GM21526 (cell line): ENCODE measurements around the gene GAR1.
A peak's percentile ranks its signal among the peaks of the same experiment; 100 is the strongest.
"Not testable (repeated sequence)": the region's sequence is repeated elsewhere in the genome, so short reads cannot be mapped to it uniquely, and the experiment has no call there.

Experiments used
- ATAC-seq: cut with Tn5 transposase; IDR thresholded peaks from one replicate; pipeline ENCODE4 v1.9.1; 2021; ENCODE audit warnings: moderate library complexity; ENCODE audit not compliant: unreplicated experiment, low FRiP score

GAR1 gene

DNA sequence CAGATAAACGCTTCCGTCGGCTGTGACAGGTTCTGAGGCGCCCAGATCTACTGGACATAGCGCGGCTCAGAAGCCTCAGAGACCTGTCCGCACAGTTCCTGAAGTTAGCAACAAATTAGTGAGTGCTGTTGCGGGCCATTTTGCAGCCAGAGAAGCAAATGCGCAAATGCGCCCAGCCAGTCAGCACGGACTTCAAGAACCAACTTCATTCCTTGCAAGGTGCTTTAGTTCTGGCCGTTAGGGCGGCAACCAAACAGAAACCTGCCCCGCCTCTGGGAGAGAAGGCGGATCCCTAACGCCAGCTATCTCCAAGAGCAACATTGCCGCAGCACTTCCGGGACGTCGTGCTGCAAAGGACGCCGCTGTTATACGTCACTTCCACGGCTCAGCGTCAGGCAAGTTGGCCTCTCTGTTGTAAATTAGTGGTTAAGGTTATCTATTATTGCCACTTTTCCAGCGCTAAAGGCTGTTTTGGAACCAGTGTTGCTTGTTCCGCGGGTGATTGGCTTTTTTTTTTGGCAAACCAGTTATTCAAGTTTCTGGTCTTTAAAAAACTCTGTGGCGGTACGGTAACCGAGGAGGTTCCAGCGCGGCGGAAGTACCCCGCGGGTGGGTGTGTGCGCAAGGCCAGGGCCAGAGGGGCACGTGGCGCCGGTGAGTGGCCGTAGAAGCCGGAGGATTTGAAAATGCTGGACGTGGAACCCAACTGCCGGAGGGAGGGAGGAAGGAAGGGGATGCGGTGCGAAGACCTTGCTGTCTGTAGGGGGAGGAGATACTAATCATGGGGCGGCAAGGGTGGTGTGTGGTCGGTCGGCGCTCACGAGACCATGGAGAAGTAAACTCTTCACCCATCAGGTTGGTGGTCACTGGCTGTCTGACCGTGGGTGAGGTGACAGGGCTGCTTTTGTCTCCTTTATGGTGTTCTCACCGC, at the start of gene GAR1:
GAR1 (plus strand) TSS at position 612 of the 931 bp plus-strand sequence. CDS start 403 bp downstream, outside the sequence.
- peak; percentile 99 for ATAC-seq

- ATAC-seq: not testable (repeated sequence)
These were observed 33.5 kb upstream of the GAR1 start for GRCh38 chr4:109782092-109782491.

DNA sequence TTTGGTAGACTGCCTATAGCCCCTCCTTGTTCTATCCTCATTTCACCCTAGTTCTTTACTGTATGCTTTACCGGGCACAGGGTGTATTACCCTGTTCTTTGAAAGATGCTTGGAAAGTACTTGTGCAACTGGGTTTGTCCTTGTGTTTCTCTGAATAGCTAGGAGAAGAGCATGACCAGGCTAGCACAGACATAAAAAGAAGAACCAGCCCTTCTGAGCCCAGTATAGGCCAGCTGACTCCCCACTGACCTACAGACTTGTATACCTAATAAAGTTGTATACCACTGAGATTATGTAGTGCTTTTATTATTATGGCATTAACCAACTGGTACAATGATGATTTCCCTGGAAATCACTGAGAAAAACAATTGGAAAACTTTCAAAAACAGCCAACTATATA, 28.7 kb upstream of the GAR1 start:
- ATAC-seq: no peak

DNA sequence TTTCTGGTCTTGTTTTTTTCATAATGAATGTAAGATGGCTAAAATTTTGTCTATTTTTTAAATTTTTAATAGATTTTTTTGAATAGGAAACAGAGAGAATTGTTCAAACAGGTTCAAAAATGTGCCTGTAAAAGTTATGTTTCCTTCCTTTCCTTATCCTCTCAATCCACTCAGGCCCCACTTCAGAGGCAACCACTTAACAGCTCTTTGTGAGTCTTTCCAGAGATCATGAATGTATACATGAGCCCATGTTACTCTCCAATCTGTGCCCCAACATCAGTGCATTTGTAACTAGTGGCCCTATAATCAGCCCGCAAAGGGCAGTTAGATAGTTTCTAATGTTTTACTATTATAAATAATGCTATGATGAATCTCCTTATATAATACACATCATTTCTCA, 27.8 kb upstream of the GAR1 start:
- no peak for ATAC-seq

GRCh38 chr4:109795059-109795458, 20.5 kb upstream of the GAR1 start:
- ATAC-seq: no peak

- ATAC-seq: no peak
These were observed 16.7 kb upstream of the GAR1 start for GRCh38 chr4:109798866-109799265.

DNA sequence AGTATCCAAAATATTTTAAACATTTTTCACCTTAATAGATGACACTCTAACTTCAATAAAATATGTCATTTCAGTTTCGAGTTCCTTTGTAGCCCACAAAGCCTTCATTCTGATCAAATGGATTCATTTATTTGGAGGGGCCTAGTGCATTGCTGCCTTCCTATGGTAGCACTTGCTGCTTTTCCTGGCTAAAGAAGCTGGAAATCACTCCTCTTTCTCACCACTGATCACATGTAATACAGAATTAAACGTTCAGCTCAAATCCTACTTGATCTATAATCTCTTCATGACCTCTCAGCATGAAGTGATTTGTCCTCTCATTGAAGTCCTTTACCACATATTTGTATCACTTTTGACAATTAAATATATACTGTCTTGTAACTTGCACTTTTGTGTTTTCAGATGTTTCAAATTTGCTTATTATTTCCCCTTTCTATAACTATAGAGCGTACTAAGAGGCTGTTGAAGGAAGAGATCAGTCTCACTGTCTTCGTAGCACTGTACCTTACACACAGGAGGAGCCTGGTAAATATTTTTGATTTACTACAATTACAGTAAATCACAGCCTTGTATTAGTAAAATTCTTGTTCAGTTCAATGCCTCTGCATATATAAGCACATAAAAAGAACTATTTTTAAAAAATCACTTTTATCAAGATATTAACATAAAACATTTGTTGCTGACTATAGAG, 14.3 kb upstream of the GAR1 start:
- no peak for ATAC-seq

DNA sequence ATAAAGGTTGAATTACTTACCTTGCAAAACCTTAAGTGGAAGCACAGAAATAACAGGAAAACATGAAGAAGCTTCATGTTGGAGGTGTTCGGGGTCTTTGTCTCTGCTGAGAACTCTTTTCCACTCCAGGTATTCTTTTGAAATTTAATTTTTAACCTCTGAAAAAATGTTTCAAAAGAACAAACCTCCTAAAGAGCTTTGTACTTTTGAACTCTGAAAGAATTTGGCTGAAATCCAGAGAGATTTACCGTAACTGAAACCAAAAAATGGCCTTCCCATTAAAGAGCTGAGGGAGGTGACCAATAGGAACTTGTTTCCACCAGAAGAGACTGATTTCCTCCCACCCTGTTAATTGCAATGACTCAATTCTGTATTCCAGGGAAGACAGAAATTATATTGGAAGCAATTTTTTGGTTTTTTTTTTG, 13.7 kb upstream of the GAR1 start, which contains the start of gene CFI:
CFI (minus strand) TSS at position 105 of the 425 bp plus-strand sequence; CDS start at position 77, 28 bp downstream.
- ATAC-seq: no peak

DNA sequence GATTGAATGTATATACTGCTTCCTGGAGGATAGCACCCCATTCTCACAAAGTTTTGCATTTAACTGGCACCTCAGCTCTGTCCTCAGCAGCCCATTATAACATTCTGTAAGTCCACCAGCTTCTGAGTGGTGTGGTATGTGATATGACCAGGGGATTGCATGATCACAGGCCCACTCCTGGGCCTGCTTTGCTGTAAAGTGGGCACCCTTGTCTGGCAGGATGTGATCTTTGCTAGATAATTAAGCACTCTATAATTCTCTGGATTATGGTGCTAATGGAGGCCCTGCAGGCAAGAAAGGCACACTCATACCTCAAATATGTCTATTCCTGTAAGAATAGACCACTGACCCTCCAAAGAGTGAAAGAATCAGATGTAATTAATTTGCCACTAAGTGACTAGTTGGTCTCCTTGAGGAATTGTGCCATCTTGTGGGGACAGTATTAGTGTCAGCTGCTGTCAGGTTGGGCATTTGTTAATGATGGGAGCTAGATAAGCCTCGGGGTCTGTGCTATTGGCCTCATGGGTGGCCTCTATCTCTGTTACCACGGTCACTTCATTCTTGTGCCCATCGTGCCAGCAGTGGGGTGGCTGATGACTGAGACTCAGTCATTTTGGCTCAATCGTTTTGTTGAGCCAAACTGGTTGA, 11.5 kb upstream of the GAR1 start:
- peak; percentile 71 for ATAC-seq

DNA sequence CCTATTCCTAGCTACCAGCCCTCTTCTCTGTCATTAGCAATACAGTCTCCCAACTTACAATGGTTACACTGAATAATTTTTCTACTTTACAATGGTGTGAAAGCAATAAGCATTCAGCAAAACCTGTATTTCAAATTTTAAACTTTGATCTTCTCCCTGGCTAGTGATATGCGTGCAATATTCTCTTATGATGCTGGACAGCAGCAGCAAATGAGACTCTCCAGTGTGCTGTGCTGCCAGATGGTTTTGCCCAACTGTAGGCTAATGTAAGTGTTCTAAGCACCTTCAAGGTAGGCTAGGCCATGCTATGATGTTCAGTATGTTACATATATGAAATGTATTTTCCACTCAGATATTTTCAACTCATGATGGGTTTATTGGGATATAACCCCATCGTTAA, 5.9 kb upstream of the GAR1 start:
- no peak for ATAC-seq

- no peak for ATAC-seq
These were observed 4.8 kb upstream of the GAR1 start for GRCh38 chr4:109810552-109811387.

DNA sequence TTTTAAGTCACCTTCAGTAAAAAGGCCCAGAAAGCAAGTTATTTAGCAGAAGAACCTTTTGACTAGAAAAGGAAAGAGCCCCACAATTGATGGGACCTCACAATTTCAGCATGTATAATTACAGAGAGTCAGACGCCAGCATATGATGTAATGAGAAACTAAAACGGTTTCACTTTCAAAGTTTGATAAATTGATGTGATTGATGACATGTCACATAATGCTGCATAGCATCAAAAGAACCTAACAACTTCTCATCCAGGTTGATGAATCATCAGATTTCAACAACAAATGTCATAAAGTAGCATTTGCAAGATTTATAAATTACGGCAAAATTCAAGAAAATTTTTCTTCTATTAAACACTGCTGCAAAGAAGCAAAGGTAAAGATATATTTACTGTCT, 3.9 kb upstream of the GAR1 start:
- no peak for ATAC-seq

- ATAC-seq: no peak
These were observed 500 bp downstream of the GAR1 start for GRCh38 chr4:109816082-109816442.

GRCh38 chr4:109816894-109817293, 1.3 kb downstream of the GAR1 start:
- no peak for ATAC-seq

- no peak for ATAC-seq
These were observed 2.7 kb downstream of the GAR1 start for GRCh38 chr4:109818268-109818667.

DNA sequence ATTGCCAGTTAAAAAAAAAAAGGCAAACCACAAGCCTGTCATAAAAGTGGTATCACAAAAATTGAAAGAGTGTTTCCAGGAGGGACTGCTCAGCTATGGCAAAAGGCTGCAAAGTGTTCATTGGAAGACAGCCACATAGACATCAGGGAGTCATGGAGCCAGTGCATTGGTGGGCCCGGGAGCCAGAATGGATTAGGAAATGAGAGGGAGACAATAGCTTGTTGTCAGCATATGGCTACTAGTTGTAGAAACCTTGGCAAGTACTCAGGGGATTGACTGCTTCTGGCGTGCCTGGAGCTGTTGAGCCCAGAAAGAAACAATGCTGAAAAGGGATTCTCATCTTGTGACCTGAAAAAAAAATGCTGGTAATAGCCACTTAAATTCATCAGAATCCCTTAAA, 5.0 kb downstream of the GAR1 start:
- ATAC-seq: no peak

GRCh38 chr4:109821185-109821584, 5.6 kb downstream of the GAR1 start:
- ATAC-seq: no peak

DNA sequence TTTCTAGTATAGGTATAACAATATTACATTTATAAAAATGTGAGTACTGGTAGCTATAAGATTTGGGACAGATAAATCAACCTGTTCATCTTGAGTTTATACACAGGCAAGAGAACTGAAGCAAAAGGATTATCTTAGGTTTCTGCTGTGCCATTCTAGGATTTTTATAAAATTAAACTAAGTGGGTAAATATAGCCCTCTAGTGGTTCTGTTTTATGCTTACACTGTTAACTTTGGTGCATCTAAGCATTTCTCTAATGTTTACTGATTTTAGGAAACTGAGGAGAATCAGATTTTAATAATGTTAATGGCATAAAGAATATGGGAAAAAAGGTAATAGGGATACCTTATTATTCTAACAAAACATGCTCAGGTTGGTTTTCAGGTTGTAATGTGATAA, 11.2 kb downstream of the GAR1 start:
- ATAC-seq: no peak

DNA sequence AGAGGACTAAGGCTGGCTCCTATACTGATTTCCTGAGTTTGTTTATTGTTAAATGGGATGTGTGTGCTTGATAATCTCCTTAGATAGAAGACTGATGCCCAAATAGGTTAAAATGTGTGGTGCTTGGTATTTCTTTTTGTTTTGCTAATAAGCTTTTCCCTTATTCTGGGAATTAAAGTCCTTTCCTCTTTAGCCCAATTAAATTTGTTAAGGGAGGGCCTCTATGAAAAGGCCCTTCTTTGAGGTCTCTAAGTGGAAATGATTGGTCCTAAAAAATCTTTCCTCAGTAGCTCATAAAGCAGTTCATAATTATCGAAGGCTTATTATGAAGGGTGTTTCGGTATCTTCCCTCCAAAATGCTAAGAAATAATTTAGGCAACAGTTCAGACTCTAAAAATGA, 12.1 kb downstream of the GAR1 start, which contains the start of gene RRH:
RRH (plus strand) TSS at position 301 of the 400 bp plus-strand sequence; CDS start at position 357, 56 bp downstream.
- ATAC-seq: no peak

DNA sequence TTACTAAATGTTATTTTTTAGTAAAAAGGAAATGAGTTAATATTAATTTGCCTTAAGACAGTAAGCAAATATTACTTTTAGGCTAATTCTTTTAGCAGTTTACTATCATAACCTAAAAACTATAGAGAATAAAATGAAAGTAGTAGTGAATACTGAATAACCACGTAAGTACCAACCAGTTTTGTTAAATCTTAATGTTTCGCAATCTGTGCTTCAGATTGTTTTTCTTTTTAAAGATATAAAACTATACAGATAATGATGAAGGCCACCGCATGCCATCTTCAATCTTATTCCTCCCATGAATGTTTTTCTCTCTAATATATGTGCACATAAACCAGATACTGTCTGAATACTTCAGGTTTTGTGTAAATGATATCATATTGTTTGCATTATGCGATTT, 18.2 kb downstream of the GAR1 start:
- no peak for ATAC-seq
